BE2C (cell line): ENCODE data around the gene SOHLH1.

Experiments
- DNase-seq: peaks from one replicate; pipeline ENCODE4 v3.0.0-alpha.2; 2020
- H3K27me3 ChIP-seq: fragments of 250-450 bp; sonication (Bioruptor Pico); 2 replicates; pipeline ENCODE4 v1.5.1; 2020; ENCODE audit warnings: mild to moderate bottlenecking
- H3K36me3 ChIP-seq: fragments of 250-450 bp; sonication (Bioruptor Pico); 2 replicates; pipeline ENCODE4 v1.5.1; 2020; ENCODE audit warnings: mild to moderate bottlenecking
- H3K4me1 ChIP-seq: fragments of 250-450 bp; sonication (Bioruptor Pico); 2 replicates; pipeline ENCODE4 v1.5.1; 2020
- H3K4me3 ChIP-seq: 2 replicates; pipeline ENCODE4 v1.5.1; 2011; ENCODE audit warnings: low read depth, low read length
- H3K9me3 ChIP-seq: fragments of 250-450 bp; sonication (Bioruptor Pico); 2 replicates; pipeline ENCODE4 v1.5.1; 2020
- TF ChIP-seq, protein P1 (sequence below): IDR thresholded peaks from 2 replicates; pipeline ENCODE4 v1.5.1; 2012; ENCODE audit warnings: mild to moderate bottlenecking, low read depth, low read length

The SOHLH1 gene

DNA sequence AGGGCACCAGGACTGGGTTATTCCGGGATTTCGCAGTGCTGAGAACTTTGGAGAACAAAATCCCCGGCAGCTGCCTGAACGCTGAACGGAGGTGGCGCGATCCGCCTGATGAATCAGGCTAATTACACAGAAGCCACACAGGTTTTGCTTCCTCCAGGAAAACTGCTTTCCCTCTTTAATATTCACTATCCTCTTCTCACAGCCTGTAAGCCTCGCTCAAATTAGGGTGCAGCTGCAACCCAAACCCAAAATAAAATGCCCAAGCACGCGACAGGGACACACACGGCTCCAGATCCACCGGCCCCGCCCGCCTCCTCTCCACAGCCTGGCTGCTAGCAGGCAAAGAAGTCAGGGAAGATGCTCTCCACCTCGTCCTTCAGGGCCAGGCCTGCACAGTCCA, 6.0 kb downstream of the SOHLH1 start:
- Histone ChIP-seq H3K36me3 (no peaks in the 10 kb centered on the region), H3K4me1 (no peaks in the 10 kb centered on the region), H3K9me3 (no peaks in the 10 kb centered on the region), H3K4me3 (no peak overlapping the region), H3K27me3 (no peaks in the 10 kb centered on the region)
- no peak for DNase-seq
- TF ChIP-seq, protein P1, sequence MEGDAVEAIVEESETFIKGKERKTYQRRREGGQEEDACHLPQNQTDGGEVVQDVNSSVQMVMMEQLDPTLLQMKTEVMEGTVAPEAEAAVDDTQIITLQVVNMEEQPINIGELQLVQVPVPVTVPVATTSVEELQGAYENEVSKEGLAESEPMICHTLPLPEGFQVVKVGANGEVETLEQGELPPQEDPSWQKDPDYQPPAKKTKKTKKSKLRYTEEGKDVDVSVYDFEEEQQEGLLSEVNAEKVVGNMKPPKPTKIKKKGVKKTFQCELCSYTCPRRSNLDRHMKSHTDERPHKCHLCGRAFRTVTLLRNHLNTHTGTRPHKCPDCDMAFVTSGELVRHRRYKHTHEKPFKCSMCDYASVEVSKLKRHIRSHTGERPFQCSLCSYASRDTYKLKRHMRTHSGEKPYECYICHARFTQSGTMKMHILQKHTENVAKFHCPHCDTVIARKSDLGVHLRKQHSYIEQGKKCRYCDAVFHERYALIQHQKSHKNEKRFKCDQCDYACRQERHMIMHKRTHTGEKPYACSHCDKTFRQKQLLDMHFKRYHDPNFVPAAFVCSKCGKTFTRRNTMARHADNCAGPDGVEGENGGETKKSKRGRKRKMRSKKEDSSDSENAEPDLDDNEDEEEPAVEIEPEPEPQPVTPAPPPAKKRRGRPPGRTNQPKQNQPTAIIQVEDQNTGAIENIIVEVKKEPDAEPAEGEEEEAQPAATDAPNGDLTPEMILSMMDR, result no peak

DNA sequence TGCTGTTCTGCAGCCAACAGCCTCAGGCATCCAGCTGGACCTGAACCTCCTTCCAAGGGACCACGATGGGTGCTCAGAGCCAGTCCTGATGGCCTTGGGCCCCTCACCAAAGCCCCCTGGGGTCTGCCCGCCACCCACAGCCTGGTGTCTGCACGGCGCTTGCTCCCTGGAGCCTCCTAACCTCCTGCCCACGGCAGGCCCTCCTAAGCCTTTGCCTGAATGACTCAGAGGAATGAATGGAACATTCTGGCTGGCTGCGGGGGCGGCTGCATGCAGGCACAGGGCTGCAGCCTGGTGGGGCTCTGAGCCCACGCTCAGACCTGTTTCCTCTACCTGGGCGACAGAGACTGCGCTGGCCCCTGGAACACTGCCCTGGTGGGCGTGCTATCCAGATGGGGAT, 6.9 kb downstream of the SOHLH1 start:
- Histone ChIP-seq H3K4me1 (no peaks in the 10 kb centered on the region), H3K4me3 (no peak overlapping the region), H3K36me3 (no peaks in the 10 kb centered on the region), H3K27me3 (no peaks in the 10 kb centered on the region), H3K9me3 (no peaks in the 10 kb centered on the region)
- TF ChIP-seq, protein P1, result no peak
- no peak for DNase-seq

DNA sequence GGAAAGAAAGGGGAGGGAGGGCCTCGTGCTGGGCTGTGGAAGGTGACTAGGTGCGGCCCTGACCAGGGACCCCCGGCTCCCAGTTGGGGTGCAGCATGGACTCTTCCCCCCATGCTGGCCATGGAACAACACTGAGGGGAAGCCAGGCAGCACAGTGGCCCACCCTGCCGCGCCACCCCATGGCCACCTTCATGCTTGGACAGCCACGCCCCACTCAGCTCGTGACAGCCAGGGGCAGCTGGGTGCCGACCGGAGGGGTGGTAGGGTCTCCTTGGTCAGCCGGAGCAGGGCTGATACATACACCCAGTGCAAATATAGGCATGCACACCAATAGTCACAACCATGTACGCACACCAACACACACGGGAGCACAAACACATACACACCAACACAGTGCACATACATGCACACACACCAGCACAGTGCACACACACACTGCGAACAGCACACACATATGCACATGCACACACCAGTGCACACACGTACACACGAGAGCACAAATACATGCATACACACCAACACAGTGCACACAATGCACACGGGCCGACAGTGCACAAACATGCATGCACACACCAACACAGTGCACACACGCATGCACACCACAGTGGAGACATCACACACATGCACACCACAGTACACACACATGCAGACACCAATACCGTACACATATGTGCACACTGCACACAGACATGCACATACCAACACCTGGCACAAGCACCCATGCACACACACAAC, 8.3 kb downstream of the SOHLH1 start:
- Histone ChIP-seq H3K4me1 (no peaks in the 10 kb centered on the region), H3K4me3 (no peak overlapping the region), H3K27me3 (no peaks in the 10 kb centered on the region), H3K36me3 (no peaks in the 10 kb centered on the region), H3K9me3 (no peaks in the 10 kb centered on the region)
- TF ChIP-seq, protein P1, result no peak
- DNase-seq, result no peak

DNA sequence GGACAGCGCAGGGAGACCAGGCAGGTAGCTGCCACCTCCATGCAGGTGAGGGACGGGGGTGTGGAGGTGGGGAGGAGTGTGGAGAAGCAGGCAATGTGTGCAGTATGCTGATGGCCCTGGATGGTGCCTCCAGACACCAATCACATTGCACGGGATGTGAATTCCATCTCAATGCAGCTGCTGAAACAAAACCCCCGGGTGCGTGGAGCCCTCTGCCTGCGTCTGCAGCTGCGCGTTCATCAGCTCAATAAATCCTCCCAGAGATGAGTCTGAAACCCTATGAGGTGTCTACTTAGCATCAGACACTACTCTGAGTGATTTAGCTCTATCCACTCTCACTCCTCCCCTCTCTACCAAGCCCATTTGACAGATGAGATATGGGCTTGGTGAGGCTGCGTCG, 10.3 kb downstream of the SOHLH1 start:
- no peaks in the 10 kb centered on the region for H3K4me1 ChIP-seq
- TF ChIP-seq, protein P1, result no peak
- H3K36me3 ChIP-seq, result no peaks in the 10 kb centered on the region
- no peaks in the 10 kb centered on the region for H3K9me3 ChIP-seq
- H3K4me3 ChIP-seq, result no peak overlapping the region
- H3K27me3 ChIP-seq, result no peaks in the 10 kb centered on the region
- DNase-seq, result no peak

DNA sequence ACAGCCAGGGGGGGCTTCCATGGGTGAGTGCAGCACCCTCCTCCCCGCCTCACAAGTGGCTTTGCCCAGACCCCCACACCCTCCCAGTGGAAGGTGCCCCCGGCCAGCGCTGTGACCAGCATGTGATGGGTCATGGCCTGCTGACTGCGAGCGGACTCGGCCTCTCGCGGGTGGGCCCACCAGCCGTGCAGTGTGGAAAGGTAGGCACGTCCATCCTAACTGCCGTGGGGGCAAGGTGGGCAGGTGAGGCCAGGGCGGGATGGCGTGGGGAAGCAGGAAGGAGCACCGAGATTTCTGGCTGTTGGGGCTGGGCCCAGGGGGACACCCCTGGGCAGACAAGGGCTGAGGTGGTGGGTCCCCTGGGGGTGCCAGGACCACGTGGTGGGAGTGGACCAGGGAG, 12.1 kb downstream of the SOHLH1 start:
- H3K36me3 ChIP-seq, result no peaks in the 10 kb centered on the region
- no peaks in the 10 kb centered on the region for H3K4me1 ChIP-seq
- H3K9me3 ChIP-seq, result no peaks in the 10 kb centered on the region
- no peaks in the 10 kb centered on the region for H3K27me3 ChIP-seq
- H3K4me3 ChIP-seq, result no peak overlapping the region
- no peak for DNase-seq
- TF ChIP-seq, protein P1, result no peak

DNA sequence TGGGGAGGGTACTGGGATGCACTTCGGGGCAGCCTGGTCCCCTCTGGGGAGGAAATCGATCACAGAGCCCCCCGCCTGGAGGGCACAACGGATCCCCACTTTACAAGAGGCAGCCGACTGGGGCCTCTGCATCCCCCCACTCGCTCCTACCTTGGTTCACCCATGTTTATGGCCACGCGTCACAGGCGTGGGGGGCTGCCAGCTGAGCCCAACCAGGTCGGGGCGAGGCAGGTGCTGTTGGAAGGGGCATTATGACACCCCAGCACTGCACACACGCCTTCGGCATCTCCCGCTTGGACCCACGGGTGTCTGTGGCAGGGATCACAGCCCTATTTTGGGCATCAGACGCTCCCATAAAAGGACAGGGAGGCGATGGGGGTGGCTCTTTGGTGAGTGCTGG, 14.6 kb downstream of the SOHLH1 start:
- H3K4me3 ChIP-seq, result no peak overlapping the region
- TF ChIP-seq, protein P1, result no peak
- H3K9me3 ChIP-seq, result no peaks in the 10 kb centered on the region
- no peaks in the 10 kb centered on the region for H3K4me1 ChIP-seq
- no peaks in the 10 kb centered on the region for H3K36me3 ChIP-seq
- no peak for DNase-seq
- H3K27me3 ChIP-seq, result no peaks in the 10 kb centered on the region
